Measurements from ENCODE around the gene SSX2IP. TPM values are rescaled to one million over a fixed set of nuclear protein-coding genes. Genes with fewer than 3 reads are reported as not detected.

The SSX2IP gene
- total RNA-seq, 1 experiment from 2014 or later = 20.8 TPM

- TF ChIP-seq HMGXB4 (CRISPR knock-in tag; IDR thresholded peaks at IDR 0.05) = no peak
- no peak for TF ChIP-seq ZNF121 (CRISPR knock-in tag; IDR thresholded peaks at IDR 0.05)
Observed at GRCh38 chr1:84611091-84611490, 79.2 kb downstream of the SSX2IP start (continued).

- Mint-ChIP-seq H3K9me3 (peaks cover 39% of the 10 kb centered on the region), H3K4me1 (peaks cover 13% of the 10 kb centered on the region), H3K27ac (no peak overlapping the region), H3K36me3 (peaks cover 31% of the 10 kb centered on the region), H3K27me3 (ENCODE audit: low read depth) (peaks cover 13% of the 10 kb centered on the region), H3K4me3 (no peak overlapping the region)
- POLR2A ChIA-PET = no interaction called here
- no peak for ATAC-seq
- DNase-seq (ENCODE audit: low spot score) = no peak
- TF ChIP-seq ATF1 (CRISPR knock-in tag; IDR thresholded peaks at IDR 0.05) (no peak), SOX15 (CRISPR knock-in tag; IDR thresholded peaks at IDR 0.05) (no peak)
- CTCF ChIA-PET = interaction anchor here (1.1 to 1.3 kb wide), 3 partner anchors 13 to 168 kb away, joined by 3 to 4 read pairs (median 4); no protein-coding TSS in a partner anchor
Observed at GRCh38 chr1:84606977-84607376, 83.3 kb downstream of the SSX2IP start.

GRCh38 chr1:84605157-84605556, 85.1 kb downstream of the SSX2IP start:
- H3K4me3 Mint-ChIP-seq = no peak overlapping the region
- H3K27me3 Mint-ChIP-seq (ENCODE audit: low read depth) = peaks cover 13% of the 10 kb centered on the region
- CTCF ChIA-PET = interaction anchor here (0.6 to 1.8 kb wide), 14 partner anchors 8 to 675 kb away, joined by 3 to 9 read pairs (median 4); partner anchors contain the start of genes GNG5, PRKACB and SPATA1
- no peak overlapping the region for H3K27ac Mint-ChIP-seq
- H3K36me3 Mint-ChIP-seq = peaks cover 27% of the 10 kb centered on the region
- peaks cover 6% of the 10 kb centered on the region; the same call in 1 of the 2 replicates for H3K4me1 Mint-ChIP-seq
- POLR2A ChIA-PET = no interaction called here
- DNase-seq (ENCODE audit: low spot score) (no peak), ATAC-seq (no peak)
- peaks cover 34% of the 10 kb centered on the region for H3K9me3 Mint-ChIP-seq
- no peak for TF ChIP-seq MXD4 (CRISPR knock-in tag; IDR thresholded peaks at IDR 0.05; ENCODE audit: borderline replicate concordance)
- no peak for TF ChIP-seq TP53 (CRISPR knock-in tag; IDR thresholded peaks at IDR 0.05)
- TF ChIP-seq E2F1 (CRISPR knock-in tag; IDR thresholded peaks at IDR 0.05) = no peak
- no peak for TF ChIP-seq MAX (CRISPR knock-in tag; IDR thresholded peaks at IDR 0.05)
- TF ChIP-seq NFYB (CRISPR knock-in tag; conservative IDR thresholded peaks at IDR 0.05; ENCODE audit: low read depth) = no peak
- TF ChIP-seq RELA (CRISPR knock-in tag; IDR thresholded peaks at IDR 0.05; ENCODE audit: borderline replicate concordance) = no peak
- no peak for TF ChIP-seq FOXP4 (CRISPR knock-in tag; IDR thresholded peaks at IDR 0.05)
- no peak for TF ChIP-seq JUN (CRISPR knock-in tag; IDR thresholded peaks at IDR 0.05)
- no peak for TF ChIP-seq SP1 (CRISPR knock-in tag; conservative IDR thresholded peaks at IDR 0.05)
- TF ChIP-seq CREB1 (CRISPR knock-in tag; IDR thresholded peaks at IDR 0.05) = no peak
- no peak for TF ChIP-seq ZNF425 (CRISPR knock-in tag; conservative IDR thresholded peaks at IDR 0.05)
- TF ChIP-seq ESRRA (CRISPR knock-in tag; IDR thresholded peaks at IDR 0.05; ENCODE audit: borderline replicate concordance) = no peak
- no peak for TF ChIP-seq ZNF317 (CRISPR knock-in tag; IDR thresholded peaks at IDR 0.05; ENCODE audit: borderline replicate concordance, low read depth)
- TF ChIP-seq ZSCAN18 (CRISPR knock-in tag; IDR thresholded peaks at IDR 0.05) = no peak
- TF ChIP-seq ZMAT4 (CRISPR knock-in tag; IDR thresholded peaks at IDR 0.05) = no peak
